ENCODE results near the gene GBGT1.
A peak's percentile ranks its signal among the peaks of the same experiment; 100 is the strongest.

The GBGT1 gene

GRCh38 chr9:133122605-133122934, 41.1 kb downstream of the GBGT1 start:
- Histone ChIP-seq H3K4me1 (ENCODE audit: insufficient read depth, poor library complexity, severe bottlenecking) (peaks cover 1% of the 10 kb centered on the region), H3K4me3 (ENCODE audit: severe bottlenecking) (no peak overlapping the region), H3K36me3 (ENCODE audit: low read depth) (no peaks in the 10 kb centered on the region), H3K27ac (ENCODE audit: poor library complexity, severe bottlenecking) (no peak overlapping the region), H3K27me3 (ENCODE audit: insufficient read depth, poor library complexity, severe bottlenecking) (no peaks in the 10 kb centered on the region), H3K9me3 (ENCODE audit: severe bottlenecking) (no peaks in the 10 kb centered on the region)
- no peak for DNase-seq (ENCODE audit: low spot score)
- TF ChIP-seq CTCF (IDR thresholded peaks at IDR 0.05; ENCODE audit: poor library complexity, severe bottlenecking) = no peak
- no peak for ATAC-seq (ENCODE audit: low read depth)

GRCh38 chr9:133121915-133122550, 41.7 kb downstream of the GBGT1 start:
- H3K27ac ChIP-seq (ENCODE audit: poor library complexity, severe bottlenecking) = no peak overlapping the region
- H3K9me3 ChIP-seq (ENCODE audit: severe bottlenecking) = no peaks in the 10 kb centered on the region
- TF ChIP-seq CTCF (IDR thresholded peaks at IDR 0.05; ENCODE audit: poor library complexity, severe bottlenecking) = no peak
- H3K4me3 ChIP-seq (ENCODE audit: severe bottlenecking) = no peak overlapping the region
- ATAC-seq (ENCODE audit: low read depth) (no peak), DNase-seq (ENCODE audit: low spot score) (no peak)
- no peaks in the 10 kb centered on the region for H3K4me1 ChIP-seq (ENCODE audit: insufficient read depth, poor library complexity, severe bottlenecking)
- no peaks in the 10 kb centered on the region for H3K36me3 ChIP-seq (ENCODE audit: low read depth)
- no peaks in the 10 kb centered on the region for H3K27me3 ChIP-seq (ENCODE audit: insufficient read depth, poor library complexity, severe bottlenecking)

GRCh38 chr9:133121198-133121914, 42.4 kb downstream of the GBGT1 start, which contains the start of gene RALGDS:
Gene RALGDS, minus strand, starts transcription at chr9:133121240. Its CDS starts 86 bp downstream, at chr9:133121154.
- peak; percentile 85 for DNase-seq (ENCODE audit: low spot score)
- no peak for TF ChIP-seq CTCF (IDR thresholded peaks at IDR 0.05; ENCODE audit: poor library complexity, severe bottlenecking)
- Histone ChIP-seq H3K4me1 (ENCODE audit: insufficient read depth, poor library complexity, severe bottlenecking) (no peaks in the 10 kb centered on the region), H3K27me3 (ENCODE audit: insufficient read depth, poor library complexity, severe bottlenecking) (no peaks in the 10 kb centered on the region), H3K9me3 (ENCODE audit: severe bottlenecking) (no peaks in the 10 kb centered on the region), H3K4me3 (ENCODE audit: severe bottlenecking) (peak within 1 kb of the TSS; percentile 56), H3K36me3 (ENCODE audit: low read depth) (no peaks in the 10 kb centered on the region), H3K27ac (ENCODE audit: poor library complexity, severe bottlenecking) (peak within 1 kb of the TSS; percentile 22)
- peak; percentile 62 for ATAC-seq (ENCODE audit: low read depth)

GRCh38 chr9:133120501-133121197, 43.1 kb downstream of the GBGT1 start:
- peak overlapping the region; percentile 22 for H3K27ac ChIP-seq (ENCODE audit: poor library complexity, severe bottlenecking)
- no peak for DNase-seq (ENCODE audit: low spot score)
- peak; percentile 45 for ATAC-seq (ENCODE audit: low read depth)

More at GRCh38 chr9:133120501-133121197, 43.1 kb downstream of the GBGT1 start:
- no peaks in the 10 kb centered on the region for H3K36me3 ChIP-seq (ENCODE audit: low read depth)
- no peaks in the 10 kb centered on the region for H3K27me3 ChIP-seq (ENCODE audit: insufficient read depth, poor library complexity, severe bottlenecking)
- no peaks in the 10 kb centered on the region for H3K9me3 ChIP-seq (ENCODE audit: severe bottlenecking)
- H3K4me1 ChIP-seq (ENCODE audit: insufficient read depth, poor library complexity, severe bottlenecking) = no peaks in the 10 kb centered on the region
- no peak for TF ChIP-seq CTCF (IDR thresholded peaks at IDR 0.05; ENCODE audit: poor library complexity, severe bottlenecking)
- H3K4me3 ChIP-seq (ENCODE audit: severe bottlenecking) = peak overlapping the region; percentile 56

Data from RWPE2 (cell line).